Activated T-cell treated with anti-CD3 and anti-CD28 coated beads for 4 hours (primary cell): ENCODE measurements around the gene ZNF45.
"Not testable (repeated sequence)": the region's sequence is repeated elsewhere in the genome, so short reads cannot be mapped to it uniquely, and the experiment has no call there.

Experiments
- DNase-seq: peaks from one replicate; pipeline ENCODE4 v3.0.0-alpha.2; 2020

The ZNF45 gene

DNA sequence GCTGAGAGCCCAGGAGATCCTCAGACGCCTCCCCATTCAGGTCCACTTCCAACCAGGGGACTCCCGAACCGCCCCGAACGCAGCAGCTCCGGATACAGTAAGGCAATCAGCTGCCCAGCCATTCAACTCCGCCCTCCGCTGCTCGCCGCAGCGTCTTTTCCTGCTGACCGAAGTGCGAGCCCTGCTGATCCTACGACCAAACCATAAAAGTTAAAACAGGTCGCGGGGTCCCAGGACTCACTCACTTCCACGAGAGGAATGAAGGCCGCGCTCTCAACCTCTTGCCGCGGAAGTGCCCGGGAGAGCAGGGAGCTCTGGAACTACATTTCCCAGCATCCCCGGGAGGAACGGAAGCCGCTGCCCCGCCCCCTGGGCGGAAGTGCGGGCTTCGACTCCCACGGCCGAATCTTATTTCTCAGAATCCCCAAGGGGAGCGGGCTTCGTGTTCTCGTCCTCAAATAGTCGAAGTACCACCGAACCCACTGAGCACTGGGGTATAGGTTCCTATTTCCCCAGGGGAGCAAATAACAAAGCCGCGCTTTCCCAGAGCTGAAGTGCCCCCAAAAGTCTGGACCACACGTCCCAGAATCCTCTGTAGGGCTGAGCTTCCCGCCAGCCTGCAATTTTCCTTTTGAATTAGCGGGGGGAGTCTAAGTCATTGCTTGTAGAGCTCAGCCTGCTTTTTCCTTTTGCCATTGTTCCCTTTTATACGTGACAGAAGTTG lies at the start of gene ZNF45:
Gene ZNF45 (minus strand): TSS at position 298 of the 724 bp plus-strand sequence. CDS start 13,097 bp downstream, outside the sequence.
- DNase-seq = peak; percentile 86

DNA sequence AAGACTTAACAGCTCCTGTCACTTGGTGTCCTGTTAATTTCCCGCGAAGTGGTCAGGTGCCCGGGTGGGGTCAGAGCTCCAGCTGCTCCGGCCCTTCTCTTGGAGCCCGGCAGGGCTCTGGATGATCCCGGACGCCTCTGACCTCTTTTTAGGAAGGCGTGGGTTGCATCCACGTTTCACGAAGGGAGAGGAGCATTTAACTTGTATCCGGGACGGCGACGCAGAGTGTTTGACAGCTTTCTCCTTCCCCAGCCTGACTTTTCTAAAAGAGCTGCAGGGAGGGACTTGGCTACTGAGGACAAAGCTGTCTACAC lies 49.6 kb upstream of the ZNF45 start:
- no peak for DNase-seq

DNA sequence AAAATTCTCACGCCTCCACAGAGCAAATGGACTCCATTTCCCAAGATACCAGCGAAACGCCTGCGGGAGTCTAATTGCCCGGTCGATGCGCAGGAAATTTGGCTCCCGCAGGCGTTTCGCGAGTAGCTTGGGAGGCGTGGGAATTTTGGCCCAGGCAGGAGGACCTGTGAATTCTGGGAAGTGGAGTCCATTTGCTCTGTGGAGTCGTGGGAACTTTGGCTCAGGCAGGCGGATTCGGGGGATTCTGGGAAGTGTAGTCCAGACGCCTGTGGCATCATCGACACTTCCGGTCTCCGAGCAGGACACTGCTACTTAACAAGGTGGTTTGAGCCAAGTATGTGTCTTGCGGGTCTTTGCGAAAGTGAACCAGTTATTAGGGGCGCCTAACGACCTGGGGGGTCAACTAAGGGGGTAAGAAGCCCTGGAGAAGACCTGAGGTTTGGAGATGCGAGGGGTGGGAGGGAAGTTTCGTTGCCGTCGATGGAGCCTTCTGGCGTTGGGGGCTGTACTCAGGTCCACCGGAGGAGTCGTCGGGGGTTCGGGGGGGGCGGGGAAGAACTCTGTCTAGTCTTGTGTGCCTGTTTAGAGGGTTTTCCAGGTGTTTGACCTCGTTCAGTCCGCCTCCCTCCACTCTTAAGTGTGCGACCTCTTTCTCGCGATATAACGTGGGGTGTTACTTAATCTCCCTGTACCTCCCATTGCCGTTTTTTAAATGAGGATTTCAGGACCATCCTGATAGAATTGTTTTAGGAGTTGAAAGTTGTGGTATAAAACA lies 49.0 kb upstream of the ZNF45 start, which contains the start of gene ZNF155:
Gene ZNF155 (plus strand): TSS at position 277 of the 775 bp plus-strand sequence. CDS start 4,356 bp downstream, outside the sequence.
- DNase-seq = peak; percentile 55

DNA sequence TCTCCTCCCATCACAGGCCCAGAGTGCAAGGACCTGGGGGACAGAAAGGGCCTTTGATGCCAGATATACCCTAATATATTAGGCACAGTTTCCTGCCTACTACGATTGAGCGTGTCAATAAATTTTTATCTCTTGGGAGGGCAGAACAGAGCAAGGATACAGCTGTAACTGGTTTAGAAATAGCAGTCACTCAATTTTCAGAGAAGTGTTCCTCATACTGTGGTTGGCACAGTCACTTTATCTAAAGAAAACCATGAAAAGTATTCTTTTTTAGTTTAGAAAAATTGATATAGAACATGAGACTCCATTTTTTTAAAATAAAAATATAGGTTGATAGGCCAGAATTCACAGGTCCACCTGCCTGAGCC lies 48.4 kb upstream of the ZNF45 start:
- no peak for DNase-seq

DNA sequence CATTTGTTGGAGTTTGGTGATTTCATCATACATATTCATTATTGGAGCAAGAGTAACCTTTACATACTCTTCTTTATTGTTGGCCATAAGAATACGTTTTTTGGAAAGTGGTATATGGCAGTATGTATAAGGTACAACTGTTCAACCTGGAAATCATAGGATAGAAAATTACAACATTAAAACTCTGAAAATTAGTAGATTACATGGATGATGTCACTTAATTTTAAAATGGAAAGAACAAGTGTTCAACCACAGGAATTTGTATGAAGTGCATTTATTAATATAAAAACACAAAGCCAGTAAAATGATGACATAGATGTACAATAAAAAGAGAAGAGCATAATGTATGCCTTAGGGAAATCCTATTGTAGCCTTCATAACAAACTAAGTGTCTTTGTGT lies 41.6 kb upstream of the ZNF45 start:
- DNase-seq = no peak

DNA sequence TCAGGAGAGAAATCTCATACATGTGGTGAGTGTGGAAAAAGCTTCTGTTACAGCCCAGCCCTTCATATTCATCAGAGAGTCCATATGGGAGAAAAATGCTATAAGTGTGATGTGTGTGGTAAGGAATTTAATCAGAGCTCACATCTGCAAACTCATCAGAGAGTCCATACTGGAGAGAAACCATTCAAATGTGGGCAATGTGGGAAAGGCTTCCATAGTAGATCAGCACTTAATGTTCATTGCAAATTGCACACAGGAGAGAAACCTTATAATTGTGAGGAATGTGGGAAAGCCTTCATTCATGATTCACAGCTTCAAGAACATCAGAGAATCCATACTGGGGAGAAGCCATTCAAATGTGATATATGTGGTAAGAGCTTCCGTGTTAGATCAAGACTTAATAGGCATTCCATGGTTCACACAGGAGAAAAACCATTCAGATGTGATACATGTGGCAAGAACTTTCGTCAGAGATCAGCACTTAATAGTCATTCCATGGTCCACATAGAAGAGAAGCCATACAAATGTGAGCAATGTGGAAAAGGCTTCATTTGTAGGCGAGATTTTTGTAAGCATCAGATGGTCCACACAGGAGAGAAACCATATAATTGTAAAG lies 31.1 kb upstream of the ZNF45 start:
- no peak for DNase-seq

DNA sequence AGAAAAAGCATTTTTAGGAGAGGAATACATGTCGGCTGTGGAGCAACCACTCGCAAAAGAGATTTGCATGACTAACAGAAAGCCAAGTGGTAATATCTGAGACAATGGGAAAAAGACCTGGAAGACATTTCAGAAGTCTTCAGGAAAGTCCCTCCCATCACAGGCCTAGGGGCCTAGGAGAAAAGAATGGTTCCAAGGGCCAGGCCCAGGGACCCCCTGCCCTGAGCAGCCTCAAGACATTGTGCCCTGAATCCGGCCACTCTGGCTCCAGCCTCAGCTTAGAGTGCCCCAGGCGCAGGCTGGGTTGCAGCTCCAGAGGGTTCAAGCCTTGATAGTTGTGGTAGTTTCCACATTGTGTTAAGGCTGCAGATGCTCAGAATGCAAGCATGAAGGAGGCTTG lies 25.3 kb upstream of the ZNF45 start:
- no peak for DNase-seq

DNA sequence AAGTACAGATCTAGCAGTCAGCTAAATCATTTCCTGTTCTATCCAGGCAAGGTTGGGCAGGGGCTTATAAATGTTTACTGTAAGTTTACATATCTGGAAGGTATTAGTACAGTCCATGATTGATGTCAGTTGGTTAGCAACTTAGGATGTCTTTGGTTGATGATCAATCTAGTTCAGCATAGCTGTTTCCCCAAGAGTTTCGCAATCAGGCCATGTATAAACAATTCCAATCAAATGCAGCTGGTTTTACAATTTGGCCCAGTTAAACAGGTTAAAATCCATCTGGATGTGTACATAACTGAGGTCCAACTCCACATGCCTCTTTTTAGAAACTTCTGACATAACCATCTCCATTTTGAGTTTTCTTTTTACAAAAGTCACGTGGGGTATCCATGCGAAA lies 22.8 kb upstream of the ZNF45 start:
- no peak for DNase-seq

DNA sequence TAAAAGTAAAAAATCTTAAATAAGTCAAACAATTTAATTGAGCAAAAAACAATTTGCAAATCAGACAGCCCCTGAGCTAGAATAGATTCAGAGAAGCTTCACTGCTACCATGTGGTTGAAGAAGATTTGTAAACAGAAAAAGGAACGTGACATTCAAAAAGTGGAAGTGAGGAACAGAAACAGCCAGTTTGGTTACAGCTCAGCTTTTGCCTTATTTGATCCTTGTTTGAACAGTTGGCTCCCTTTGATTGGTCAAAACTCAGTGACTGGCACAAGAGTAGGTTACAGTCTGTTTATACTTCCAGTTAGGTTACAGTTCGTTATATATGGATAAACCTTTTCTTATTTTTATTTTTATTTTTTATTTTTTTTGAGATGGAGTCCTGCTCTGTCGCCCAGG lies 21.7 kb upstream of the ZNF45 start:
- no peak for DNase-seq

DNA sequence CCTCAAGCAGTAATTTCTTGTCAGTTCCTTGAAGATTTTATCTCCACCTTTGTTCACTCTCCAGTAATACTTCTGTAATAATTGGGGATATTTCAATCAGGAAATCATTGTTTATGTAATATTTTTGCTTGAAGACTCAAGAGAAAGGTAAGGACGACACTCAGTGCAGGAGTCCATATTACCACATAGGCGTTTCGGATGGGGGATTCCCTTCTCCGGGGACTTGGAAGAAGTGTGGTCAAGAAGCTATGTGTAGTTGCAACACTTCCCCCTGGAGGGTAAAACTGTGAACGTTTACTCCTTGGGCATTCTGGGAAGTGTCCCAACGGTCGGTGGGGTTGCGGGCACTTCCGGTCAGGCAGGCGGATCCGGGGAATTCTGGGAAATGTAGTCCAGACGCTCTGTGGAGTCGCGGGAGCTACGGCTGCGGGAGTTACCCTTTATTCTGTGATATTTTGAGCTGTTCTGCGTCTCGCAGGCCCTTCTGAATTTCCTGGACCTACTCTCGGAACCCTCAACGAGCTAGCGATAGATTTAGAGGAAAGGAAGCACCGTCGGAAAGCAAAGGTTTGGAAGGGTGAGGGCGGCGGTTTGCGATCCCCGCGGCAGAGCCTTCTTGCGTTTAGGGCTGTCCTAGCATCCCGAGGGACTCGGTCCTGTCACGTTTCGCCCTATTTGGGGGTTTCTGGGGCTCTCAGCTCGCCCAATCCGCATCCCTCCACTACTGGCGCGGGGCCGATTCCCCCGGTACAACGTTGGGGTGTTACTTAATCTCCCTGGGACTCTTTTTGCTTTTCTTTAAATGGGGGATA lies 16.0 kb upstream of the ZNF45 start, which contains the start of gene ZNF221:
Gene ZNF221 (plus strand): TSS at position 395 of the 812 bp plus-strand sequence. CDS start 11,499 bp downstream, outside the sequence.
- DNase-seq = peak; percentile 33

DNA sequence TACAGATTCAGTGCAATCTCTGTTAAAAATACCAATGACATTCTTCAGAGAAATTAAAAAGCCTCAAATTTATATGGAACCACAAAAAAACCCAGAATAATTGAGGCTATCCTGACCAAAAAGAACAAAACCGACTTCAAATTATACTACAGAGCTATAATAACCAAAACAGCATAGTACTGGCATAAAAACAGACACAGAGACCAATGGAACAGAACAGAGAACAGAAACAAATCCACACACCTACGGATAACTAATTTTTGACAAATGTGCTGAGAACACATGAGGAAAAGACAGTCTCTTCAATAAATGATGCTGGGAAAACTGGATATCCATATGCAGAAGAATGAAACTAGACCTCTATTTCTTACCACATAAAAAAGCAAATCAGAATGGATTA lies 14.7 kb upstream of the ZNF45 start:
- DNase-seq = not testable (repeated sequence)

DNA sequence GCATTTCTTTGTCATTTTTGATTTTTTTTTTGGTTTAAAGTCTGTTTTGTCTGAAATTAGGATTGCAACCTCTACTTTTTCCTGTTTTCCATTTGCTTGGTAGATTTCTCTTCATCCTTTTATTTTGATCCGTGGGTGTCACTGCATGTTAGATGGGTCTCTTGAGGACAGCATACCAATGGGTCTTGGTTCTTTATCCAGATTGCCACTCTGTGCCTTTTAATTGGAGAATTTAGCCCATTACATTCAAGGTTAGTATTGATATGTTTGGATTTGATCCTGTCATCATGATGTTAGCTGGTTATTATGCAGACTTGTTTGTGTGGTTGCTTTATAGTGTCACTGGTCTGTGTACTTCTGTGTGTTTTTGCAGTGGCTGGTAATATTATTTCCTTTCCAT lies 12.3 kb upstream of the ZNF45 start:
- DNase-seq = not testable (repeated sequence)

DNA sequence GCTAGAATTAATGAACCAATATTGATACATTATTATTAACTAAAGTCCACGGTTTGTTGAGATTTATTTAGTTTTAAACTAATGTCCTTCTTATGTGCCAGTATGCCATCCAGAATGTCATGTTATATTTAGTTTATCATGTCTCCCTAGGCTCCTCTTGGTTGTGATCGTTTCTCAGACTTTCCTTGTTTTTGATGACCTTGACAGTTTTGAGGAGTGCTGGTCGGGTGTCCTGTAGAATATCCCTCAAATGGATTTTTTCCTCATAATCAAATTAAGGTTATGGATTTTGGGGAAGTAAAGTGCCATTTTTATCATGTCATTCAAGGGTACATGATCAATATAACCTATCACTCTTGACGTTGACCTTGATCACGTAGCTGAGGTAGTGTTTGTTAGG lies 6.1 kb upstream of the ZNF45 start:
- no peak for DNase-seq

DNA sequence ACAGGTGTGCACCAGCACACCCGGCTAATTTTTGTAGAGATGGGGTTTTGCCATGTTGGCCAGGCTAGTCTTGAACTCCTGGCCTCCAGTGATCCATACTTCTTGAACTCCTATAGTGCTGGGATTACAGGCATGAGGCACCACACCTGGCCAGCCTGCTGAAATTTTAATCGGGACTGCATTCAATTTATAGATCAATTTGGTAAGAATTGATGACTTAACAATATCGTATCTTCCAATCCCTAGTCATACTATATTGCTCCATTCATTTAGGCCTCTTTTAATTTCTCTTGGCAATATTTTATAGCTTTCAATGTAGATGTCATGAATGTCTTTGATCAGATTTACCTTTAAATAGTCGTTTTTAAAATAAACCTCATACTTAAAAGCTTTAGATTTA lies 5.6 kb upstream of the ZNF45 start:
- no peak for DNase-seq

DNA sequence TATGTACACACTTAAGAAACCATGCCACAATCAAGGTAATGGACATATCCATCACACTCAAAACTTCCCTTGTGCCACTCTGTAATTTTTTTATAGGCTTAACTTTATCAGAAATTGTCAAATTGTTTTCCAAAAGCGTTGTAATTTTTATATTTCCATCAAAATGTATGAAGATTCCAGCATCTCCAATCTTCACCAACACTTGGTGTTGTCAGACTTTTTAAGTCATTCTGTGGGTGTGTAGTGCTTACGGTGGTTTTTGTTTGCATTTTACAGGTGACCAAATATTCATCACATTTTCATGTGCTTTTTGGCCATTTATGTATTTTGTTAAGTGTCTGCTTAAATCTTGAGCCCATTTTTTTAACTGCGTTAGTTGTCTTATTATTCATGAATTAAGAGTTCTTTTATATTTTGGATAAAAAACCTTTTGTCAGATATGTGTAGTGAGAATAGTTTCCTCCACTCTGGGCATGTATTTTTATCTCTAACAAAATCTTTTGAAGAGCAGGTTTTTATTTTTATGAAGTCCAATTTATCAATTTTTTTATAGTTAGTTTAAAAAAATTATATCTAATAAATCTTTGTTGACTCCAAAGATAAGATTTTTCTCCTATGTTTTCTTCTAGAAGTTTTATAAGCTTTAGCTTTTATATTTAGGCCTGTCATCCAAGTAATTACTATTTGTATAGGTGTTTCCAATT lies 4.6 kb upstream of the ZNF45 start:
- no peak for DNase-seq

DNA sequence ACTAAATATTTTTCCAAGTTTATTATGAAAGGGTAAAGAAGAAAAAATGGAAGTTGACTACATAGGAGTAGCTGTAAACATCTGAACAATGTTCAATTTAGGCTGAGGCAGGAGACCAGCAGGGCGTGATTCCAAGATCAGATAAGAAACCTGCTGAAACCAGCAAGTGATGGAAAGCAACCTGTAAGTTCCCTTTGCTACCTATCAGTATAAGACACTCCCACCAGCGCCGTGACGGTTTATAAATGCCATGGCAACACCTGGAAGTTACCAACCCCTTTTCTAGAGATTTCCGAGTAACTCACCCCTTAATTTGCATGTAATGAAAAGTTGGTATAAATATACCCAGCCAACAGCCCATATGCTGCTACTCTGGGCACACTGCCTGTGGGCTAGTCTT lies 1.1 kb upstream of the ZNF45 start:
- no peak for DNase-seq

DNA sequence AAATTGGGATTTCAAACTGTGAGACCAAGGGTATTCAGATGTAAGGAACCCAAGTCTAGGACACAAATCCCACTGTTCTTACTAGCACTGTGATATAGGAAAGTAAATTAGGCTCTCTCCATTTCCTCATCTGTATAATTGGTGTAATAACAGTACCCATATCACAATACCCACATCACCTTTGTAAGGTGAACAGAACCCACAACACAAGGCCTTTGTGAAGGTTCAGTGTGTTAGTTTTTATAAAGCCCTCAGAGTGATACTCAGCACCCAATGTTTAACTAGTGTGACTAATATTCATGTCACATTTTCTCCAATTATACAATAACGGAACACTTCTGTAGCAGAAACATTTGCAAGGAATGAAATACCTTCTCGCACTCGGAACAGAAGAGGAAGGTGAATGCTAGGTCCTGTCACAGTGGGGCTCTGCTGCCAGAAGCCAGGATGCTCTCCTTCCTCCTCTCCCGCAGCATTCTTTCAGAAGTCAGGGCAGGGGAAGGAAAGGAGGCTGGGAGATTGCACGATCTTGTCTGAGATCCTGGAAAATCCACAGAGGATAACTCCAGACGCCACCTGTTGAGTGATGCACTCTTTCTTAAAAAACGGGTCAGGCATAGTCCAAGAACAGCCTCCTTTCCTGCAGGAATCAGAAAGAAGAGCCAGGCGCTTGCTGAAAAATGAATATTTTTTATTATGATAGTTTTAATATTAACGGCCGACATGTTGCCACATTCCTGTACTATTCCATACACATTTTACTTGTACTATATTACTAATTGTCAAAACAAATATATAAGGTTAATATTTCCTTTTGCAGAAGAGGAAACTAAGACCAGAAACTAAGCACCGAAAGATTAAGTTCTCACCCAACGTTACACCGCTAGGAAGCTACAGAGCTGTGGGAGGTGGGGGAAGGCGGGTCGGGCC lies 762 bp downstream of the ZNF45 start:
- no peak for DNase-seq

DNA sequence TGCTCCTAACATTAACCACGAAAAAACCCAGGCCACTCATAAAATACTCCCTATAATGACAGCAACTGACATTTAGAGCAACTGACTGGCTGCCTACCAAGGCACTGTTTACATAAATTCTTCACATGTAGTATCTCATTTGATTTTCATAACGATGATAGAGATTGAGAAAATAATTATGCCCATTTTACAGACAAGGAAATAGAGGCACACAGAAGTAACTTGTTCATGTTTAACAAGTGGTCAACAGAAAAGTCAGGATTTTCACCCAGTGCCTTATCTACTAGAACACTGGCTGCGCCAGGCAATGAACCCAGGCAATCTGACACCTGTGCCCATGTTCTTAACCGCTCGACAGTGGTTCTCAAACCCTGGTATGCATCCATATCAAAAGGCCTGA lies 6.3 kb downstream of the ZNF45 start:
- no peak for DNase-seq

DNA sequence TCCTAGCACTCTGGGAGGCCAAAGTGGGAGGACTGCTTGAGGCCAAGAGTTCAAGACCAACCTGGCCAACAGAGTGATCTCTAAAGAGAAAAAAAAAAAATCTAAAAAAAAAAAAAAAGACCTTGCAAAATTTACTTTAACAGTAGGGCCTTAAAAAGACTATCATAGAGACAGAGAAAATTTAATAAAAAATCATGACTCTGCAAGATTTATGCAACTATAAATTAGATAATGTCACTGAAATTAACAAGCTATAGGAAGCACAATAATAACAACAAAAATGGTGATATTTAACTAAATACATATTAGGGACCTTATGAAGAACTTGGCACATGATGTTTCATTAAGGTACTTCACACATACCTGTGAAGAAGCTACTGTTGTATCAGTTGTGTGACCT lies 11.2 kb downstream of the ZNF45 start:
- DNase-seq = no peak

DNA sequence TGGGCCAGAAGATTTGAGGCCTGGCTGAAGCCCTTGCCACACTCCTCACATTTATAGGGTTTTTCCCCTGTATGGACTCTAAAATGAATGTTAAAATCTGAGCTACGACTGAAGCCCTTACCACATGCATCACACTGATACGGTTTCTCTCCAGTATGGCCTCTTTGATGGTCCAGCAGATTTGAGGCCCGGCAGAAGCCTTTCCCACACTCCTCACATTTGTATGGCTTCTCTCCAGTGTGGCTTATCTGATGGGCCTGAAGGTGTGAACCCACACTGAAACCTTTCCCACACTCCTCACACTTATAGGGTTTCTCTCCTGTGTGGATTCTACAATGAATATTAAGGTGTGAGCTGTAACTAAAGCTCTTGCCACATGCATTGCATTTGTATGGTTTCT lies 21.0 kb downstream of the ZNF45 start:
- no peak for DNase-seq

DNA sequence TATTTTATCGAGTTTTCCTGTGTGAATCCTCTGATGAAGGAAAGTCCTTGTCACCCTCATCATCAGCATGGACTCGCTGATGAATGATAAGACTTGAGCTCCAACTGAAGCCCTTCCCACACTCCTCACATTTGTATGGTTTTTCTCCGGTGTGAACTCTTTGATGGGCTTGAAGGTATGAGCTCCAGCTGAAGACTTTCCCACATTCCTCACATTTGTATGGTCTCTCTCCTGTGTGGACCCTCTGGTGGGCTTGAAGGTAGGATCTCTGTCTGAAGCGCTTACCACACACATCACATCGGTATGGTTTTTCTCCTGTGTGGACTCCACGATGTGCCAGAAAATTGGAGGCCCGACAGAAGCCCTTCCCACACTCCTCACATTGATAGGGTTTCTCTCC lies 21.7 kb downstream of the ZNF45 start:
- no peak for DNase-seq
